Osteoblast (primary cell): ENCODE results near the gene U2AF2. TPM values are rescaled to one million over a fixed set of nuclear protein-coding genes. Genes with fewer than 3 reads are reported as not detected.

Experiments used
- DNase-seq: peaks from one replicate; pipeline ENCODE4 v3.0.0; 2011; ENCODE audit warnings: low spot score, mixed read lengths; ENCODE audit not compliant: insufficient read length; ENCODE audit errors: missing footprints
- H2AFZ ChIP-seq: 2 replicates; pipeline ENCODE4 v1.6.0; 2011; ENCODE audit warnings: mild to moderate bottlenecking, low read length
- H3K27ac ChIP-seq: 2 replicates; pipeline ENCODE4 v1.5.1; 2011; ENCODE audit warnings: mild to moderate bottlenecking, low read depth, low read length, moderate library complexity
- H3K27me3 ChIP-seq: 2 replicates; pipeline ENCODE4 v1.6.0; 2012; ENCODE audit warnings: mild to moderate bottlenecking, control low read depth, inconsistent platforms, low read length, moderate library complexity; ENCODE audit not compliant: insufficient read depth
- H3K36me3 ChIP-seq: 2 replicates; pipeline ENCODE4 v1.5.1; 2011; ENCODE audit warnings: mild to moderate bottlenecking, low read length, control low read depth, moderate library complexity; ENCODE audit not compliant: insufficient read depth
- H3K4me1 ChIP-seq: 2 replicates; pipeline ENCODE4 v1.5.1; 2011; ENCODE audit warnings: mild to moderate bottlenecking, low read length, control low read depth, moderate library complexity; ENCODE audit not compliant: insufficient read depth
- H3K4me2 ChIP-seq: 2 replicates; pipeline ENCODE4 v1.6.0; 2011; ENCODE audit warnings: mild to moderate bottlenecking, low read length; ENCODE audit not compliant: insufficient read depth
- H3K4me3 ChIP-seq: fragments of 200-600 bp; sonication (generic); 3 replicates; pipeline ENCODE4 v1.5.1; 2012; ENCODE audit warnings: mild to moderate bottlenecking, low read length, inconsistent platforms; ENCODE audit not compliant: insufficient read depth
- H3K79me2 ChIP-seq: 2 replicates; pipeline ENCODE4 v1.6.0; 2012; ENCODE audit warnings: mild to moderate bottlenecking, low read length, control low read depth, inconsistent platforms; ENCODE audit not compliant: insufficient read depth
- H3K9me3 ChIP-seq: 2 replicates; pipeline ENCODE4 v1.5.1; 2011; ENCODE audit warnings: low read depth, low read length, control low read depth
- H4K20me1 ChIP-seq: 2 replicates; pipeline ENCODE4 v1.6.0; 2012; ENCODE audit warnings: mild to moderate bottlenecking, low read length, control low read depth; ENCODE audit not compliant: insufficient read depth
- total RNA-seq: library from RNA; depleted of rRNA; stranded (reverse); fragments of >200 nt; gene quantifications from 2 replicates; pipeline ENCODE4 v1.2.3, GENCODE V29; 2012
- TF ChIP-seq, protein P1 (sequence below): IDR thresholded peaks from 2 replicates; pipeline ENCODE4 v1.5.1; 2011; ENCODE audit warnings: mild to moderate bottlenecking, low read depth, low read length, moderate library complexity; ENCODE audit errors: extremely low read depth

U2AF2 gene
- total RNA-seq, 1 donor, result 70.2 TPM

GRCh38 chr19:55655648-55656040 is 809 bp downstream of the U2AF2 start:
- no peaks in the 10 kb centered on the region for H3K27me3 ChIP-seq
- H3K27ac ChIP-seq, result peak overlapping the region; percentile 94
- TF ChIP-seq, protein P1, sequence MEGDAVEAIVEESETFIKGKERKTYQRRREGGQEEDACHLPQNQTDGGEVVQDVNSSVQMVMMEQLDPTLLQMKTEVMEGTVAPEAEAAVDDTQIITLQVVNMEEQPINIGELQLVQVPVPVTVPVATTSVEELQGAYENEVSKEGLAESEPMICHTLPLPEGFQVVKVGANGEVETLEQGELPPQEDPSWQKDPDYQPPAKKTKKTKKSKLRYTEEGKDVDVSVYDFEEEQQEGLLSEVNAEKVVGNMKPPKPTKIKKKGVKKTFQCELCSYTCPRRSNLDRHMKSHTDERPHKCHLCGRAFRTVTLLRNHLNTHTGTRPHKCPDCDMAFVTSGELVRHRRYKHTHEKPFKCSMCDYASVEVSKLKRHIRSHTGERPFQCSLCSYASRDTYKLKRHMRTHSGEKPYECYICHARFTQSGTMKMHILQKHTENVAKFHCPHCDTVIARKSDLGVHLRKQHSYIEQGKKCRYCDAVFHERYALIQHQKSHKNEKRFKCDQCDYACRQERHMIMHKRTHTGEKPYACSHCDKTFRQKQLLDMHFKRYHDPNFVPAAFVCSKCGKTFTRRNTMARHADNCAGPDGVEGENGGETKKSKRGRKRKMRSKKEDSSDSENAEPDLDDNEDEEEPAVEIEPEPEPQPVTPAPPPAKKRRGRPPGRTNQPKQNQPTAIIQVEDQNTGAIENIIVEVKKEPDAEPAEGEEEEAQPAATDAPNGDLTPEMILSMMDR, result no peak
- peak overlapping the region; percentile 57 for H2AFZ ChIP-seq
- H3K4me1 ChIP-seq, result peaks cover 30% of the 10 kb centered on the region
- H3K36me3 ChIP-seq, result peaks cover 3% of the 10 kb centered on the region
- peaks cover 50% of the 10 kb centered on the region for H4K20me1 ChIP-seq
- no peak for DNase-seq
- no peaks in the 10 kb centered on the region for H3K9me3 ChIP-seq
- peak overlapping the region; percentile 97 for H3K4me3 ChIP-seq
- H3K79me2 ChIP-seq, result peaks cover 57% of the 10 kb centered on the region
- peak overlapping the region; percentile 98 for H3K4me2 ChIP-seq

DNA sequence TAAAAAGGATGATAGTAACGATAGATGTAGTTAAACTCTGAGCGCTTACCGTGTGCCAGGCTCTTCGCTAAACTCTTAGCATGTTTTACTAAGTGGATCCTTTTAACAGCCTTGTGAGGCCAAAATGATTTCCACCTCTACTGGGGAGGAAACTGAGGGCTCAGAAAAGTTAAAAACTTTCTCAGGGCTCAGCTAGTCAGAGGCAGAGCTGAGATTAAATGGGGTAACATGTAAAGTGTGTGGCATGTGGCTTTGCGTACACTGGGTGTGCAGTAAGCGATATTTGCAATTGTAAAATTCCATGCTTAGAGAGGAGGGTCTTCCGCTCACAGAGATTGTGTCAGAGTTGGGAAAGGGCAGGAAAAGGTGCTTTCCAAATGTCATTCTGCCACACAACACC is 1.7 kb downstream of the U2AF2 start:
- H3K27ac ChIP-seq, result peak overlapping the region; percentile 43
- H4K20me1 ChIP-seq, result peaks cover 53% of the 10 kb centered on the region
- H3K4me2 ChIP-seq, result peak overlapping the region; percentile 98
- H3K79me2 ChIP-seq, result peaks cover 66% of the 10 kb centered on the region
- DNase-seq, result peak; percentile 68
- H3K36me3 ChIP-seq, result peaks cover 12% of the 10 kb centered on the region
- H3K4me3 ChIP-seq, result peak overlapping the region; percentile 97
- TF ChIP-seq, protein P1, result no peak
- no peaks in the 10 kb centered on the region for H3K9me3 ChIP-seq
- no peak overlapping the region for H2AFZ ChIP-seq
- H3K4me1 ChIP-seq, result peaks cover 30% of the 10 kb centered on the region
- H3K27me3 ChIP-seq, result no peaks in the 10 kb centered on the region

GRCh38 chr19:55656988-55657747 is 2.3 kb downstream of the U2AF2 start:
- Histone ChIP-seq H3K4me3 (peak overlapping the region; percentile 97), H3K36me3 (peaks cover 18% of the 10 kb centered on the region), H3K27ac (peak overlapping the region; percentile 43), H3K79me2 (peaks cover 72% of the 10 kb centered on the region), H3K27me3 (no peaks in the 10 kb centered on the region), H3K4me2 (peak overlapping the region; percentile 98), H4K20me1 (peaks cover 57% of the 10 kb centered on the region), H2AFZ (no peak overlapping the region), H3K4me1 (peaks cover 30% of the 10 kb centered on the region), H3K9me3 (no peaks in the 10 kb centered on the region)
- peak; percentile 86 for DNase-seq
- TF ChIP-seq, protein P1, result no peak

- H4K20me1 ChIP-seq, result peaks cover 72% of the 10 kb centered on the region
- no peak overlapping the region for H2AFZ ChIP-seq
- peaks cover 30% of the 10 kb centered on the region for H3K4me1 ChIP-seq
- DNase-seq, result peak; percentile 23
- H3K36me3 ChIP-seq, result peaks cover 34% of the 10 kb centered on the region
- no peak overlapping the region for H3K4me3 ChIP-seq
- no peaks in the 10 kb centered on the region for H3K9me3 ChIP-seq
- no peaks in the 10 kb centered on the region for H3K27me3 ChIP-seq
- H3K79me2 ChIP-seq, result peaks cover 89% of the 10 kb centered on the region
- no peak overlapping the region for H3K4me2 ChIP-seq
- TF ChIP-seq, protein P1, result no peak
- peak overlapping the region; percentile 56 for H3K27ac ChIP-seq
These were observed 4.1 kb downstream of the U2AF2 start for GRCh38 chr19:55658846-55659459.
